BJ (cell line): ENCODE data around the gene PABPN1L. TPM values are rescaled to one million over a fixed set of nuclear protein-coding genes. Genes with fewer than 3 reads are reported as not detected.

Experiments used
- CTCF ChIA-PET: fragments of 350-600 bp; formaldehyde crosslinking; extraction: SDS; loops from one replicate; lab custom pipeline; 2021; ENCODE audit warnings: antibody characterized with exemption, inconsistent platforms; lab: Yijun Ruan, JAX
- POLR2A ChIA-PET: fragments of 300-600 bp; sonication (Branson Sonifier 250); formaldehyde crosslinking; extraction: SDS; loops from one replicate; lab custom pipeline; 2021; ENCODE audit warnings: antibody characterized with exemption; lab: Charles Lee
- DNase-seq: peaks from one replicate; pipeline ENCODE4 v3.0.0-alpha.2; 2011; ENCODE audit warnings: low read depth
- H3K27me3 ChIP-seq: 2 replicates; pipeline ENCODE4 v1.6.0; 2011; ENCODE audit warnings: low read length; ENCODE audit not compliant: control insufficient read depth, insufficient read depth
- H3K36me3 ChIP-seq: 2 replicates; pipeline ENCODE4 v1.5.1; 2011; ENCODE audit warnings: low read length; ENCODE audit not compliant: control insufficient read depth, insufficient read depth
- H3K4me3 ChIP-seq: 2 replicates; pipeline ENCODE4 v1.5.1; 2011; ENCODE audit warnings: low read depth, mild to moderate bottlenecking, control low read depth, low read length
- polyA plus RNA-seq: library from polyadenylated mRNA; depleted of rRNA; stranded (reverse); fragments of >200 nt; gene quantifications from 2 replicates; pipeline ENCODE4 v1.2.3, GENCODE V29; 2011
- TF ChIP-seq, protein P1 (sequence below): IDR thresholded peaks from 2 replicates; pipeline ENCODE4 v1.5.1; 2011; ENCODE audit warnings: low read depth, mild to moderate bottlenecking, control low read depth, inconsistent platforms, low read length, moderate library complexity; ENCODE audit not compliant: insufficient read depth

The PABPN1L gene
- polyA plus RNA-seq, 1 experiment, result not detected

DNA sequence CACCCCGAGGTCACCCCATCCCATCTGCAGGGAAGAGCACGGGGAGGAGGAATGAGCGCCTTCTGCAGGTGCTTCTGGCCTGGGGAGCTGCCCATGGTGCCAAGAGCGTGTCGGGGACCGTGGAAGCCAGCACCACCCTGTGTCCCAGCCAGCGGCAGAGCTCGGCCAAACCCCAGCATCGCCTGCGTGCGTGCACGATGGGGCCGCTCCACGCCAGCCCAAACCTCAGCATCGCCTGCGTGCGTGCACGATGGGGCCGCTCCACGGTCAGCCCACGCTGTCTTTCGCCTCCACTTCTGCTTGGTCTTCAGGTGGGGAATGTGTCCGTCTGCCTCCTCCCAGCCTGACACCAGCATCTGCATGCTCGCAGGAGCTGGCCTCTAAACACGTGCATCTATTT is 23.7 kb downstream of the PABPN1L start:
- ChIA-PET POLR2A (no interaction called here), CTCF (interaction anchor here (0.9 kb wide), 1 partner anchor 9 kb away, joined by 3 read pairs; no protein-coding TSS in a partner anchor)
- no peaks in the 10 kb centered on the region for H3K27me3 ChIP-seq
- DNase-seq, result no peak
- TF ChIP-seq, protein P1, sequence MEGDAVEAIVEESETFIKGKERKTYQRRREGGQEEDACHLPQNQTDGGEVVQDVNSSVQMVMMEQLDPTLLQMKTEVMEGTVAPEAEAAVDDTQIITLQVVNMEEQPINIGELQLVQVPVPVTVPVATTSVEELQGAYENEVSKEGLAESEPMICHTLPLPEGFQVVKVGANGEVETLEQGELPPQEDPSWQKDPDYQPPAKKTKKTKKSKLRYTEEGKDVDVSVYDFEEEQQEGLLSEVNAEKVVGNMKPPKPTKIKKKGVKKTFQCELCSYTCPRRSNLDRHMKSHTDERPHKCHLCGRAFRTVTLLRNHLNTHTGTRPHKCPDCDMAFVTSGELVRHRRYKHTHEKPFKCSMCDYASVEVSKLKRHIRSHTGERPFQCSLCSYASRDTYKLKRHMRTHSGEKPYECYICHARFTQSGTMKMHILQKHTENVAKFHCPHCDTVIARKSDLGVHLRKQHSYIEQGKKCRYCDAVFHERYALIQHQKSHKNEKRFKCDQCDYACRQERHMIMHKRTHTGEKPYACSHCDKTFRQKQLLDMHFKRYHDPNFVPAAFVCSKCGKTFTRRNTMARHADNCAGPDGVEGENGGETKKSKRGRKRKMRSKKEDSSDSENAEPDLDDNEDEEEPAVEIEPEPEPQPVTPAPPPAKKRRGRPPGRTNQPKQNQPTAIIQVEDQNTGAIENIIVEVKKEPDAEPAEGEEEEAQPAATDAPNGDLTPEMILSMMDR, result no peak
- H3K36me3 ChIP-seq, result peaks cover 26% of the 10 kb centered on the region
- no peak overlapping the region for H3K4me3 ChIP-seq

DNA sequence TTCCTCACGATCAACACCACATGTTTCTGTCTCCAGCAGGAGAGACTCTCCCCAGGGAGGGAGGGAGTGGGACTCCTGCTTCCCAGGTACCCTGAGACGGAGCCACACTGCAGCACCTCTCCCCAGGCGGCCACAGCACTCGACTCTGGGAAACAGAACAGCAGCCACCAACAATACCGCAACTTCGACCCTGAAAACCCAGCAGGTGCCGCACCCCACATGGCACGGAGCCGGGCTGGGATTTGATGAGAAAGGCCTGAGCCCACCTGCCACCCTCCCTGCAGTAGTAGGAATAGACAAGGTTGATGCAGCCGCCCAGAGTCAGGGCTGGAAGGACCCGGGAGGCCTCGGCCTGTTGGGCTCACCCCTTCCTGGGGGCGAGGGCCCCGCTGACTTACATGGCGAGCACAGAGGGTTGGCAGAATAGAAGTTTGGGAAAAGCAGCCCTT is 24.1 kb downstream of the PABPN1L start:
- no peaks in the 10 kb centered on the region for H3K27me3 ChIP-seq
- ChIA-PET POLR2A (no interaction called here), CTCF (no interaction called here)
- no peak overlapping the region for H3K4me3 ChIP-seq
- DNase-seq, result no peak
- H3K36me3 ChIP-seq, result peaks cover 24% of the 10 kb centered on the region
- TF ChIP-seq, protein P1, result no peak

DNA sequence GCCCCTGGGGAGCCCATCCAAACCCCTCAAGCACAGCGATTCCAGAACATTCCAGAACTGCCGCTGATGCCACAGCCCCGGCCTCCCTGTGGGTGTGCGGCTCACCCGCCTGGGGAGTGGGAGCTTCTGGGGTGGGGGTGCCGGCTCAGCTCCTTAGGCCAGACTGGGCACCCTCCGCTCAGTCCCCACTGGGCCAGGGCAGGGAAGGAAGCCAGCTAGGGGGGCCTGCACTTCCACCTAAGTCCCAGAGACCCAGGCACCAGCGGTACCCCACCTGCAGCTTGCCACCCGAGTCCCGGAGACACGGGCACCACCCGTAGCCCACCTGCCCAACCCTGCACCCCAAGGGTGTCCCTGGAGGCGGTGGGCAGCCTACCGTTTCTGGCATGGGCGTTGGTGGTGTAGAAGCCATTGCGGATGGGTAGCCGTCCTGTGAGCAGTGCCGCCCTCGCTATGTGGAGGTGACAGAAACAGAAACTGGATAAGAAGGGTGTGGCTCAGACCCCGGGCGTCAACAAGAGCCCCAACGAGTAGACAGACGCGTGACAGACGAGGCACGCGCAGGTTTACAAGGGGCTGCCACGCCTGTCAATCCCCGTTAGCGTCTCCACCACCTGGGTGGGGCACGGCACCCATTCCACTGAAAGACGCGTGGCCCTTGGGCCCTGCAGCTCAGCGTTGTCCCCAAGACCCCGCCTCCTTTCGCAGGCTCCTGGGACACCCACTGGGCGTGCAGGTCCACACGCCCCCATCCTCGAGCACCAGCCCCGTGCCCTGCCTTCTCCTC is 24.7 kb downstream of the PABPN1L start:
- no peak overlapping the region for H3K4me3 ChIP-seq
- POLR2A ChIA-PET, result no interaction called here
- H3K36me3 ChIP-seq, result peaks cover 25% of the 10 kb centered on the region
- TF ChIP-seq, protein P1, result no peak
- H3K27me3 ChIP-seq, result no peaks in the 10 kb centered on the region
- no peak for DNase-seq
- CTCF ChIA-PET, result interaction anchor here (1.5 kb wide), 1 partner anchor 16 kb away, joined by 3 read pairs; no protein-coding TSS in a partner anchor

DNA sequence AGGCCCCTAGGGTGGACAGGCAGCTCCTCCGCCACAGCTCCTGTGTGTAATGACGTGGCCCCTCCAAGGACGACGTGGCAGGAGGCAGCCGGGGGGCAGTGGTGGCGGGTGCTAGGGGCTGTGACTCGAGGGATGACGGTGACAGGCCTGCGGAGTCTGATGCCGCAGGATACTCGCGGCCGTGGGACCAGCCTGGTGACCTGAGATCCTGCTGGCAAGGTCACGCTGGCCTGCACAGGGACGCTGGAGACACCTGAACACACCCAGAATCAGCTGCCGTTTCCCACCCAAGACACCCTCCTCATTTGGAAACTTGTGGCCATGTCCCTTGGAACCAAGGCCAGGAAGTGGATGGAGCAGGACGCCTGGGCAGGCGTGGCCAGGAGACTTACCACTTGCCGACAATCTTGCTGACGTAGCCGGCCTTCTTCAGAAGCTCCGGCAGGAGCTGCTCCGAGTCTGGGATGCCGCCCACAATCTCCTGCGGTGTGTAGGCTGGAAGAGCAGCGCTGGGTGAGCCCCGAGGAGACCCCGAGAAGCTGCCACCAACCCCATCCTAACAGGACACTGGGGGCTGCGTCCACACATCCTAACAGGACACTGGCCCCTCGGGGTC is 25.8 kb downstream of the PABPN1L start:
- H3K27me3 ChIP-seq, result no peaks in the 10 kb centered on the region
- peaks cover 25% of the 10 kb centered on the region for H3K36me3 ChIP-seq
- H3K4me3 ChIP-seq, result no peak overlapping the region
- POLR2A ChIA-PET, result no interaction called here
- TF ChIP-seq, protein P1, result no peak
- CTCF ChIA-PET, result interaction anchor here (1.1 to 1.5 kb wide), 3 partner anchors 11 to 253 kb away, joined by 3 to 4 read pairs (median 3); partner anchors contain the start of gene ACSF3
- no peak for DNase-seq
